Testis (tissue), 3 donors: Measurements from ENCODE around the gene DLG2. TPM values are rescaled to one million over a fixed set of nuclear protein-coding genes. Genes with fewer than 3 reads are reported as not detected.

ENCODE experiments used
- DNase-seq: peaks from one replicate; pipeline ENCODE4 v3.0.0-alpha.2; 2019
- H3K27ac ChIP-seq, 2 donors: fragments of 200-600 bp; sonication (generic); one replicate each; pipeline ENCODE4 v1.5.1; 2019
- H3K27me3 ChIP-seq: fragments of 200-600 bp; sonication (generic); one replicate; pipeline ENCODE4 v1.5.1; 2019
- H3K36me3 ChIP-seq: fragments of 200-600 bp; sonication (generic); one replicate; pipeline ENCODE4 v1.5.1; 2017; ENCODE audit warnings: low read depth; ENCODE audit errors: missing control alignments
- H3K4me1 ChIP-seq: fragments of 200-600 bp; sonication (generic); one replicate; pipeline ENCODE4 v1.5.1; 2019
- H3K4me3 ChIP-seq, 2 donors: fragments of 200-600 bp; sonication (generic); one replicate each; pipeline ENCODE4 v1.5.1; 2017 to 2019
- H3K9me3 ChIP-seq: fragments of 200-600 bp; sonication (generic); one replicate; pipeline ENCODE4 v1.5.1; 2017
- POLR2A ChIP-seq: fragments of 450-650 bp; IDR thresholded peaks from one replicate; pipeline ENCODE4 v1.6.1; 2017; ENCODE audit warnings: antibody characterized with exemption, mild to moderate bottlenecking, moderate library complexity
- WGBS, 2 donors: methylation state at CpG; one replicate each; pipeline ENCODE4 v1.1.5; 2018; 5-methylcytosine and 5-hydroxymethylcytosine counted together
- intact Hi-C: fragments of 100-400 bp; cut with DNase I; formaldehyde crosslinking; loops from one replicate; pipeline ENCODE4 v1.15.1; 2023; ENCODE audit warnings: low total_unique reads
- polyA plus RNA-seq: library from polyadenylated mRNA; stranded (reverse); fragments of 350-450 nt; fragmentation: Illumina TruSeq; extraction: RNeasy Lipid Tissue Mini Kit (QIAGEN cat#74804); gene quantifications from one replicate; pipeline ENCODE4 v1.2.3, GENCODE V29; 2014; ENCODE audit warnings: low read depth, low replicate concordance; ENCODE audit not compliant: insufficient read depth
- total RNA-seq, 2 donors: library from RNA; depleted of rRNA; stranded (reverse); fragments of >200 nt; gene quantifications; one replicate each; pipeline ENCODE4 v1.2.3, GENCODE V29; 2016
- TF ChIP-seq, protein P1 (sequence below), 3 experiments: fragments of 450-650 bp in 2 of 3; fragments of 200-600 bp in 1 of 3; sonication (generic) in 1 of 3; IDR thresholded peaks; one replicate each; pipeline ENCODE4 v1.5.1; 2016 to 2019; ENCODE audit warnings: antibody characterized with exemption in 3 of 3, mild to moderate bottlenecking in 2 of 3, moderate library complexity in 1 of 3

Gene DLG2
- total and polyA plus RNA-seq, 3 donors from 2014 or later, result 13.8 to 23.0 (median 14.1) TPM

DNA sequence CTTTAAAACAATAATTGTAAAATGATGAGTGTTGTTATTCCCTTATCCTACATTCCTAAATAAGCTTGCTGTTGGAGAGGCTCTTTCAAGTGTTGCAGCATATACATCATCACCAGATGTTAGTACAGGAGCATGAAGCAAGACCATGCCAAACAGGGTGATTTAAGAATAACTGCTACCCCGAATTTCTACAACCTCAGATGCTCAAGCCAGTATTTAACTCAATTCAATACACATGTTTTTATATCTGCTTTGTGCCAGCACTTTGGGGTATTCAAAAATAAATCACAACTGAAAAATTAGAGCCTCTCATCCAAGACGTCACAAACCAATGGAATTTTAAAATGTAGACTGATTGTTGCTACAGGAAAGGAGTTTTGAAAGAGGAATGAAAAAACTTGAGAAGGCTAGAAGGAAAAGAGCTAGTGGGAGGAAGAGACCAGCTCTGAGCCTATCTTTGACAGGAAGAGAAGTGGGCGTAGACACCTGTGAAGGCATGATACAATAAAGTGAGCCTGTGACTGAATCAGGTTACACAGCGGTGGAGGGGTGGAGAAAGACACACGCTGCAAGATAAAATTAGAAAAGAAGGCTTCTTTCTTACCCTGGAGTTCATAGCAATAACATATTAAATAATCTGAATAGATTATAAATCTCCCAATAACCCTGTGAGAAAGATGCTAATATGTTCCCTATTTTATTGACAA is 95.8 kb downstream of the DLG2 start:
- no peak for DNase-seq
- 56 to 60% methylated on average over 5 of the region's 5 CpGs for WGBS, 2 donors
- no peaks in the 10 kb centered on the region for H3K27me3 ChIP-seq
- no peak overlapping the region for H3K27ac ChIP-seq
- TF ChIP-seq, protein P1, sequence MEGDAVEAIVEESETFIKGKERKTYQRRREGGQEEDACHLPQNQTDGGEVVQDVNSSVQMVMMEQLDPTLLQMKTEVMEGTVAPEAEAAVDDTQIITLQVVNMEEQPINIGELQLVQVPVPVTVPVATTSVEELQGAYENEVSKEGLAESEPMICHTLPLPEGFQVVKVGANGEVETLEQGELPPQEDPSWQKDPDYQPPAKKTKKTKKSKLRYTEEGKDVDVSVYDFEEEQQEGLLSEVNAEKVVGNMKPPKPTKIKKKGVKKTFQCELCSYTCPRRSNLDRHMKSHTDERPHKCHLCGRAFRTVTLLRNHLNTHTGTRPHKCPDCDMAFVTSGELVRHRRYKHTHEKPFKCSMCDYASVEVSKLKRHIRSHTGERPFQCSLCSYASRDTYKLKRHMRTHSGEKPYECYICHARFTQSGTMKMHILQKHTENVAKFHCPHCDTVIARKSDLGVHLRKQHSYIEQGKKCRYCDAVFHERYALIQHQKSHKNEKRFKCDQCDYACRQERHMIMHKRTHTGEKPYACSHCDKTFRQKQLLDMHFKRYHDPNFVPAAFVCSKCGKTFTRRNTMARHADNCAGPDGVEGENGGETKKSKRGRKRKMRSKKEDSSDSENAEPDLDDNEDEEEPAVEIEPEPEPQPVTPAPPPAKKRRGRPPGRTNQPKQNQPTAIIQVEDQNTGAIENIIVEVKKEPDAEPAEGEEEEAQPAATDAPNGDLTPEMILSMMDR (IDR thresholded peaks at IDR 0.05), result no peak
- TF ChIP-seq POLR2A, result no peak
- no peaks in the 10 kb centered on the region for H3K4me1 ChIP-seq
- no peaks in the 10 kb centered on the region for H3K36me3 ChIP-seq
- intact Hi-C loops, result no loop called here
- H3K9me3 ChIP-seq, result no peaks in the 10 kb centered on the region
- H3K4me3 ChIP-seq, result no peak overlapping the region

DNA sequence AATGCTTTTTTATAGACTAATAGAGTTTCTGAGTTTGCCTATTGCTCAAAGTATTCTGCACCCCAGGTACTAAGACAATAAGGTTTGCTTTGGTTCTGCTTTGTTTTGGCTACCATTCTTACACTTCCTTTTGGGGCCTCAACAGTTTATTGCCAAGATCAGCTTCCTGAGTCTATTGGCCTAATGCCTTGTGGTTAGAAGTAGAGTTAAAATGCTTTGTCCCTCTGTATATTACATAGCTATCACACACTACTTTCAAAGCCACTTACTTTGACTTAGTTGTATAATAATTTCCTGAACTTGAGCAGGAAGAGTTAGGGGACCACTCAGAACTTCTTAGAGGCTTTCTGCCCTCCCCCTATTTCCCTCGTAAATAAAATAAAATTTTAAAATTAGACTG is 96.5 kb downstream of the DLG2 start:
- intact Hi-C loops, result no loop called here
- Histone ChIP-seq H3K4me1 (no peaks in the 10 kb centered on the region), H3K9me3 (no peaks in the 10 kb centered on the region), H3K36me3 (no peaks in the 10 kb centered on the region), H3K27ac (no peak overlapping the region), H3K27me3 (no peaks in the 10 kb centered on the region), H3K4me3 (no peak overlapping the region)
- TF ChIP-seq POLR2A, result no peak
- TF ChIP-seq, protein P1 (IDR thresholded peaks at IDR 0.05), result no peak
- WGBS, 2 donors, result 65 to 71% methylated on average over 1 of the region's 1 CpG
- DNase-seq, result no peak

DNA sequence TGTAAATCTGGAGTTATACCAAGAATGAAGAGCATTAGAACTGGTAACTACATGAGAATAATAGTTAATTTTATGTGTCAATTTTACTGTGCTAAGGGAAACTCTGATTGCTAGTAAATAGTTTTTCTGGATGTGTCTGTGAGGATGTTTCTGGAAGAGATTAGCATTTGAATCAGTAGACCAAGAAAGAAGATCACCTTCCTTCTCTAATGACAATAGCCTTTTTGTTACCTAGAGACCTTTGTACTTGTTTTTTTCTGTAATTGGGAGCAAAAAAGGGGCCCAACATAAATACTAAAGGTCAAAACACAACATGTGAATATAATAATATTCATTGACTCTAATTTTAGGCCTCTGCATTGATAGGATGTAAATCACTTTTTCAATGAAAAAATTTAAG is 100.6 kb downstream of the DLG2 start:
- TF ChIP-seq, protein P1 (IDR thresholded peaks at IDR 0.05), result no peak
- TF ChIP-seq POLR2A, result no peak
- H3K27ac ChIP-seq, result no peak overlapping the region
- H3K4me1 ChIP-seq, result no peaks in the 10 kb centered on the region
- no peaks in the 10 kb centered on the region for H3K27me3 ChIP-seq
- no peaks in the 10 kb centered on the region for H3K9me3 ChIP-seq
- H3K36me3 ChIP-seq, result no peaks in the 10 kb centered on the region
- DNase-seq, result no peak
- intact Hi-C loops, result no loop called here
- H3K4me3 ChIP-seq, result no peak overlapping the region

DNA sequence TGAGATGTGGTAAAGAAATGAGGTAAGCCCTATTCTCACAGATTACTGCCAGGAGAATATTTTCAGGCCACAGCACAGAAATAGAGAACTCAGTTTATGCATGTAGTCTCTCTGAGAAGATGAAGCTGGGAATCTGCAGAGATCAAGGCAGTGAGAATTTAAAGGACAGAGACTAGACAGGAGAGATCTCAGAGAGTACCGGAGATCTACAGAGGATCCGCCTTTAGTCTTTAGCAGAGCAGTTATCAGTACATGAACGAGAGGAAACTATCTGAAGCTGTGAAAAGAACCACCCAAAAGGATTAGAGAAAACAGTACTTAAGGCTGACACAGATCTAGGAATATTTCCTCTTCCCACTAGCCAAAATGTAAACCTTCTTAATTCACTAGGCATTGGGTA is 101.5 kb downstream of the DLG2 start:
- Histone ChIP-seq H3K27me3 (no peaks in the 10 kb centered on the region), H3K36me3 (no peaks in the 10 kb centered on the region), H3K4me1 (no peaks in the 10 kb centered on the region), H3K27ac (no peak overlapping the region), H3K9me3 (no peaks in the 10 kb centered on the region), H3K4me3 (no peak overlapping the region)
- 51 to 61% methylated on average over 3 of the region's 3 CpGs for WGBS, 2 donors
- DNase-seq, result no peak
- intact Hi-C loops, result no loop called here
- TF ChIP-seq, protein P1 (IDR thresholded peaks at IDR 0.05), result no peak
- TF ChIP-seq POLR2A, result no peak

DNA sequence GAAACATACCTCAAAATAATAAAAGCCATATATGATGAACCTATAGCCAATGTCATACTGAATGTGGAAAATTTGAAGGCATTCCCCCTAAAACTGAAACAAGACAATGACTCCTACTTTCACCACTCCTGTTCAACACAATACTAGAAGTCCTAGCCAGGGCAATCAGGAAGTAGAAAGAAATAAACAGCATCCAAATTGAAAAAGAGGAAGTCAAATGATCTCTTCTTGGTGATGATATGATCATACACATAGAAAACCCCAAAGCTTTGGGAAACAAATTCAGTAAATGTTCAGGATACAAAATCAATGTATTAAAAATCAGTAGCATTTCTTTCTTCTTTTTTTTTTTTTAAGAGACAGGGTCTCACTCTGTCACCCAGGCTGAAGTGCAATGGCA is 109.9 kb downstream of the DLG2 start:
- no peaks in the 10 kb centered on the region for H3K36me3 ChIP-seq
- no peak overlapping the region for H3K4me3 ChIP-seq
- no peak overlapping the region for H3K27ac ChIP-seq
- H3K4me1 ChIP-seq, result no peaks in the 10 kb centered on the region
- no peak for DNase-seq
- no peak for TF ChIP-seq POLR2A
- TF ChIP-seq, protein P1 (IDR thresholded peaks at IDR 0.05), result no peak
- no peaks in the 10 kb centered on the region for H3K27me3 ChIP-seq
- intact Hi-C loops, result no loop called here
- no peaks in the 10 kb centered on the region for H3K9me3 ChIP-seq
